Liver (tissue), 9 donors: Measurements from ENCODE around the gene SORCS2. TPM values are rescaled to one million over a fixed set of nuclear protein-coding genes. Genes with fewer than 3 reads are reported as not detected.

Experiments
- DNase-seq: peaks from one replicate; pipeline ENCODE4 v3.0.0-alpha.2; 2017; ENCODE audit warnings: low spot score
- H3K27ac ChIP-seq, 2 donors: one replicate each; pipeline ENCODE4 v1.7.0; 2013; ENCODE audit warnings: inconsistent platforms in 2 of 2, low read length in 2 of 2, control low read depth in 1 of 2, low read depth in 1 of 2, mild to moderate bottlenecking in 1 of 2
- H3K27me3 ChIP-seq, 4 donors: one replicate each; pipeline versions ENCODE4 v1.6.1 to v1.7.0; 2013; ENCODE audit warnings: low read length in 3 of 4, inconsistent platforms in 1 of 4, mild to moderate bottlenecking in 1 of 4, moderate library complexity in 1 of 4; ENCODE audit not compliant: control insufficient read depth in 4 of 4, insufficient read depth in 4 of 4
- H3K36me3 ChIP-seq, 4 donors: one replicate each; pipeline versions ENCODE4 v1.6.1 to v1.7.0; 2013; ENCODE audit warnings: low read length in 3 of 4, mild to moderate bottlenecking in 3 of 4, low read depth in 1 of 4, moderate library complexity in 1 of 4; ENCODE audit not compliant: control insufficient read depth in 4 of 4, insufficient read depth in 3 of 4
- H3K4me1 ChIP-seq, 4 donors: one replicate each; pipeline versions ENCODE4 v1.6.1 to v1.7.0; 2013; ENCODE audit warnings: low read length in 3 of 4, mild to moderate bottlenecking in 3 of 4, moderate library complexity in 1 of 4; ENCODE audit not compliant: control insufficient read depth in 4 of 4, insufficient read depth in 4 of 4
- H3K4me3 ChIP-seq, 3 donors: one replicate each; pipeline versions ENCODE4 v1.6.1 to v1.7.0; 2013; ENCODE audit warnings: low read length in 3 of 3, control low read depth in 1 of 3, low read depth in 1 of 3, mild to moderate bottlenecking in 1 of 3
- H3K9ac ChIP-seq, 2 donors: one replicate each; pipeline ENCODE4 v1.7.0; 2013; ENCODE audit warnings: low read length in 2 of 2, mild to moderate bottlenecking in 2 of 2, moderate library complexity in 2 of 2, control low read depth in 1 of 2, low read depth in 1 of 2
- H3K9me3 ChIP-seq, 4 donors: one replicate each; pipeline versions ENCODE4 v1.6.1 to v1.7.0; 2013; ENCODE audit warnings: low read length in 3 of 4; ENCODE audit not compliant: control insufficient read depth in 4 of 4
- ATF3 ChIP-seq: IDR thresholded peaks from 2 replicates; pipeline ENCODE4 v1.6.1; 2016; ENCODE audit warnings: antibody characterized with exemption
- CTCF ChIP-seq: fragments of 150-350 bp; IDR thresholded peaks from 2 replicates; pipeline ENCODE4 v1.5.1; 2017; ENCODE audit warnings: improper control_type of control experiment, low read depth, low read length; ENCODE audit not compliant: missing input control
- EGR1 ChIP-seq, 2 donors: IDR thresholded peaks; 2 replicates each; pipeline ENCODE4 v1.6.1; 2016 to 2018; ENCODE audit warnings: antibody characterized with exemption in 2 of 2, low read depth in 2 of 2
- FOXA1 ChIP-seq: IDR thresholded peaks from 2 replicates; pipeline ENCODE4 v1.6.1; 2016; ENCODE audit warnings: antibody characterized with exemption
- FOXA2 ChIP-seq: IDR thresholded peaks from 2 replicates; pipeline ENCODE4 v1.6.1; 2016; ENCODE audit warnings: antibody characterized with exemption
- GABPA ChIP-seq, 2 donors: IDR thresholded peaks in 1 of 2; conservative IDR thresholded peaks in 1 of 2; 2 replicates each; pipeline ENCODE4 v1.6.1; 2016; ENCODE audit warnings: antibody characterized with exemption in 2 of 2, mild to moderate bottlenecking in 1 of 2, moderate library complexity in 1 of 2
- HNF4A ChIP-seq, 2 donors: conservative IDR thresholded peaks; 2 replicates each; pipeline ENCODE4 v1.6.1; 2016; ENCODE audit warnings: antibody characterized with exemption in 2 of 2, mild to moderate bottlenecking in 2 of 2
- HNF4G ChIP-seq: IDR thresholded peaks from 2 replicates; pipeline ENCODE4 v1.6.1; 2016; ENCODE audit warnings: antibody characterized with exemption
- JUND ChIP-seq, 2 donors: IDR thresholded peaks; 2 replicates each; pipeline ENCODE4 v1.6.1; 2016; ENCODE audit warnings: antibody characterized with exemption in 2 of 2
- MAX ChIP-seq: IDR thresholded peaks from 2 replicates; pipeline ENCODE4 v1.6.1; 2016; ENCODE audit warnings: antibody characterized with exemption
- NR2F2 ChIP-seq: IDR thresholded peaks from 2 replicates; pipeline ENCODE4 v1.6.1; 2016; ENCODE audit warnings: antibody characterized with exemption
- RAD21 ChIP-seq, 2 donors: IDR thresholded peaks; 2 replicates each; pipeline ENCODE4 v1.6.1; 2016; ENCODE audit warnings: antibody characterized with exemption in 2 of 2, mild to moderate bottlenecking in 2 of 2
- REST ChIP-seq: IDR thresholded peaks from 2 replicates; pipeline ENCODE4 v1.6.1; 2016; ENCODE audit warnings: antibody characterized with exemption, mild to moderate bottlenecking
- RXRA ChIP-seq, 2 donors: IDR thresholded peaks; 2 replicates each; pipeline ENCODE4 v1.6.1; 2017 to 2018; ENCODE audit warnings: antibody characterized with exemption in 2 of 2, mild to moderate bottlenecking in 1 of 2
- SP1 ChIP-seq: IDR thresholded peaks from 2 replicates; pipeline ENCODE4 v1.6.1; 2018; ENCODE audit warnings: antibody characterized with exemption, mild to moderate bottlenecking
- TAF1 ChIP-seq: conservative IDR thresholded peaks from 2 replicates; pipeline ENCODE4 v1.6.1; 2016; ENCODE audit warnings: antibody characterized with exemption, mild to moderate bottlenecking
- YY1 ChIP-seq: IDR thresholded peaks from 2 replicates; pipeline ENCODE4 v1.6.1; 2016; ENCODE audit warnings: antibody characterized with exemption, mild to moderate bottlenecking
- ZBTB33 ChIP-seq: IDR thresholded peaks from 2 replicates; pipeline ENCODE4 v1.6.1; 2016; ENCODE audit warnings: antibody characterized with exemption
- WGBS: extraction: QIAGEN DNeasy Blood & Tissue Kit; methylation state at CpG from one replicate; pipeline ENCODE4 v1.1.7; 2013; 5-methylcytosine and 5-hydroxymethylcytosine counted together
- polyA plus RNA-seq, 2 donors: library from polyadenylated mRNA; stranded (reverse) in 1 of 2; unstranded in 1 of 2; fragments of 200-250 nt in 1 of 2; fragments of >200 nt in 1 of 2; fragmentation: Nextera tagmentation in 1 of 2; extraction: Ambion mirVana in 1 of 2; gene quantifications; one replicate each; pipeline versions ENCODE4 v1.2.1 to v1.2.3, GENCODE V29; 2013 to 2015
- total RNA-seq, 2 donors: library from RNA; depleted of rRNA; stranded (reverse); fragments of >200 nt; gene quantifications; one replicate each; pipeline ENCODE4 v1.2.3, GENCODE V29; 2014
- donor health status: healthy.
- donor health status: healthy.
- donor health status: healthy.
- donor health status: healthy.
- donor health status: healthy.

Gene SORCS2
- total and polyA plus RNA-seq, 4 donors: 0.10 to 1.4 (median 0.92) TPM

- H3K36me3 ChIP-seq: no peaks in the 10 kb centered on the region
- H3K27me3 ChIP-seq: no peaks in the 10 kb centered on the region
- 95% methylated on average over 4 of the region's 4 CpGs for WGBS
- H3K9me3 ChIP-seq: peaks cover 0 to 8% (median 3%) of the 10 kb centered on the region in 4 donors
- TF ChIP-seq JUND (IDR thresholded peaks at IDR 0.05): no peak
- no peak for TF ChIP-seq HNF4G
- no peak for TF ChIP-seq EGR1 (IDR thresholded peaks at IDR 0.05; ENCODE audit: low read depth in 2 of 2)
- TF ChIP-seq ZBTB33: no peak
- TF ChIP-seq RAD21 (IDR thresholded peaks at IDR 0.05): no peak
- no peak for TF ChIP-seq SP1
- no peak for TF ChIP-seq TAF1
- TF ChIP-seq RXRA (IDR thresholded peaks at IDR 0.05): no peak
- TF ChIP-seq MAX: no peak
- TF ChIP-seq REST: no peak
- no peak for TF ChIP-seq GABPA (IDR thresholded peaks at IDR 0.05 in 1 of 2, conservative IDR thresholded peaks at IDR 0.05 in 1 of 2)
- TF ChIP-seq FOXA1: no peak
- TF ChIP-seq CTCF: no peak
- no peak for TF ChIP-seq FOXA2
- TF ChIP-seq YY1: no peak
- no peak for TF ChIP-seq NR2F2
- no peak for TF ChIP-seq HNF4A (conservative IDR thresholded peaks at IDR 0.05)
- TF ChIP-seq ATF3: no peak
- no peak for DNase-seq
- H3K4me1 ChIP-seq: peaks cover under 1 to 15% (median 4%) of the 10 kb centered on the region in 4 donors
- H3K9ac ChIP-seq: no peak overlapping the region
- H3K4me3 ChIP-seq: no peak overlapping the region
- H3K27ac ChIP-seq: no peak overlapping the region
Measured at GRCh38 chr4:7565483-7565882, 373.1 kb downstream of the SORCS2 start.
